Measurements from ENCODE around the gene GNG8.

DNA sequence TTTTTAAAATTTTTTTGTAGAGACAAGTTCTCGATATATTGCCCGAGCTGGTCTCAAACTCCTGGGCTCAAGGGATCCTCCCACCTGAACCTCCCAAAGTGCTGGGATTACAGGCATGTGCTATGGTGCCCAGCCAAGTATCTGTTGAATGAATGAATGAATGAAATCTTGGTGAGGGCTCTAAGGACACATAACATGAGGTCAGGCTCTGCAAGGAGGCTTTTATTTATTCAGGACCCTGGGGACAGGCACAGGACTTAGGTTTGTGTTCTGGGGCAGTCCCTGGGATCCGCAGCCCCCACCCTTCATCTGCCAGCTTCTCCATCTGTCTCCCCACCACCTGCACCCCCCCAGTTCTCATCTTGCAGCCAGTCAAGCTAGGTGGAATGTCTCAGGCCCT is 15.7 kb downstream of the GNG8 start:
- TF ChIP-seq, protein P1, sequence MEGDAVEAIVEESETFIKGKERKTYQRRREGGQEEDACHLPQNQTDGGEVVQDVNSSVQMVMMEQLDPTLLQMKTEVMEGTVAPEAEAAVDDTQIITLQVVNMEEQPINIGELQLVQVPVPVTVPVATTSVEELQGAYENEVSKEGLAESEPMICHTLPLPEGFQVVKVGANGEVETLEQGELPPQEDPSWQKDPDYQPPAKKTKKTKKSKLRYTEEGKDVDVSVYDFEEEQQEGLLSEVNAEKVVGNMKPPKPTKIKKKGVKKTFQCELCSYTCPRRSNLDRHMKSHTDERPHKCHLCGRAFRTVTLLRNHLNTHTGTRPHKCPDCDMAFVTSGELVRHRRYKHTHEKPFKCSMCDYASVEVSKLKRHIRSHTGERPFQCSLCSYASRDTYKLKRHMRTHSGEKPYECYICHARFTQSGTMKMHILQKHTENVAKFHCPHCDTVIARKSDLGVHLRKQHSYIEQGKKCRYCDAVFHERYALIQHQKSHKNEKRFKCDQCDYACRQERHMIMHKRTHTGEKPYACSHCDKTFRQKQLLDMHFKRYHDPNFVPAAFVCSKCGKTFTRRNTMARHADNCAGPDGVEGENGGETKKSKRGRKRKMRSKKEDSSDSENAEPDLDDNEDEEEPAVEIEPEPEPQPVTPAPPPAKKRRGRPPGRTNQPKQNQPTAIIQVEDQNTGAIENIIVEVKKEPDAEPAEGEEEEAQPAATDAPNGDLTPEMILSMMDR (IDR thresholded peaks at IDR 0.05), result no peak
- no peak for TF ChIP-seq EZH2 (IDR thresholded peaks at IDR 0.05; ENCODE audit: borderline replicate concordance, insufficient read depth, low read depth, low read length, poor library complexity, severe bottlenecking)

Data from B cell (primary cell).